Measurements from ENCODE around the gene KIF26B.

- TF ChIP-seq CTCF (IDR thresholded peaks at IDR 0.05; ENCODE audit: insufficient read depth, low read length, poor library complexity, severe bottlenecking) (no peak), EZH2phosphoT487 (conservative IDR thresholded peaks at IDR 0.05; ENCODE audit: low read length) (no peak)
These were observed 149.9 kb downstream of the KIF26B start for GRCh38 chr1:245304698-245305097.

Measured in SU-DHL-6 (cell line).